Measurements from ENCODE around the gene GPS1.
A peak's percentile ranks its signal among the peaks of the same experiment; 100 is the strongest.

The GPS1 gene

GRCh38 chr17:82014971-82015310 is 36.8 kb upstream of the GPS1 start:
- no peak for DNase-seq

DNA sequence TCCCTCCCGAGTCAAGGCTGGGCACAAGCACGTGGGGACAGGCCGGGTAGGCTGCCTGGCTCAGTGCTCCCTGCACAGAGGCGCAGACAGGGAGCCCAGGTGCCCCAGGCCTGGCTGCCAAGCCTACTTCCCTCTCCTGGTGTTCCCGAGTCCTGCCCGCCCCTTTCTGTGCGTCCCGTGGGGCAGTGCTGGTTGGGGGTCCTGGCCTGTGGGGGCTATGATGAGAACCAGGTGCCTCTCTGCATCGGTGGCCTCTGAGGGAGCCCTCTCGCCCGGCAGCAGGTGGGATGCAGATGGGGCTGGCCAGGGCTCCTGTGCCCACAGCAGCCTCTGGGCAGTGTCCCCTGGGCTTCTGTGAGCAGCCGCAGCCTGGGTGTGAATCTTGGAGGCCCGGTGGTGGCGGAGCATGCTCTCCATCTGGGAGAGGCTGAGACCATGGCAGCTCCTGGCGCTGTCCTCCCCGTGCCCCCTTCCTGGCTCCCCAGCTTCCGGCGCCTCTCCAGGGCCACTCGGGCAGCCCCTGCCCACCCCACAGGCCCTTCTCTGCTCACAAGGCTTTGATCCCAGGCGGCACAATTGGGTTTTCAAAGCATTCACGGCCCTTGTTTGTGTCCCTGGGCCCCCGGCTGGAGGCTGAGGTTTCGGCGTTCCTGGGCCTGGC is 36.3 kb upstream of the GPS1 start:
- no peak for DNase-seq

- DNase-seq = no peak
These were observed 35.4 kb upstream of the GPS1 start for GRCh38 chr17:82016061-82016874.

GRCh38 chr17:82016875-82017459 is 34.7 kb upstream of the GPS1 start:
- DNase-seq = no peak

DNA sequence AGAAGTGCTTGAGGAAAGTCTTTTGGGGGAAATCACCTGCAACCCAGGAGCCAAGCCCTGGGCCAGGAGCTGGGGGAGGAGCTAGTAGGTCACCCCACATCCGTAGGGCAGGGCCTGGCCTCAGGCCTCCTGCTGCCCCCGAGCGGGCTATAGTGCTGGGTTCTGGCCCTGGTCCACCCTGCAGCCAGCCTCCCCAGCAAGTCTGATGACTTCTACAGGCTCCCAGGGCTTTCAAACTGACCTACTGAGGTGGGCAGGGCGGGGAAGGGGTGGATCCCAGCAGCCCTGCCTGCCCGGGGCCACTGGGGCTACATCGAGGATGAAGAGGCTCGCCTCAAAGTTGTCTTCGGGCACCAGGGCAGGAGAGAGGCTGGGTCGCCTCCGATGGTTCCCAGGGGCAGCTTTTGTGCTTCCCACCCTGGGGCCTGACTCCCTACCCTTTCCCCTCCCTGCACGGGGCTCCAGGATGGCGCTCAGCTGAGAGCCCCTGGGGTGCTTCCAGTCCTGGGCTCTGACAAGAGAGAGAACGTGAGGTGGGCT is 34.0 kb upstream of the GPS1 start:
- no peak for DNase-seq

DNA sequence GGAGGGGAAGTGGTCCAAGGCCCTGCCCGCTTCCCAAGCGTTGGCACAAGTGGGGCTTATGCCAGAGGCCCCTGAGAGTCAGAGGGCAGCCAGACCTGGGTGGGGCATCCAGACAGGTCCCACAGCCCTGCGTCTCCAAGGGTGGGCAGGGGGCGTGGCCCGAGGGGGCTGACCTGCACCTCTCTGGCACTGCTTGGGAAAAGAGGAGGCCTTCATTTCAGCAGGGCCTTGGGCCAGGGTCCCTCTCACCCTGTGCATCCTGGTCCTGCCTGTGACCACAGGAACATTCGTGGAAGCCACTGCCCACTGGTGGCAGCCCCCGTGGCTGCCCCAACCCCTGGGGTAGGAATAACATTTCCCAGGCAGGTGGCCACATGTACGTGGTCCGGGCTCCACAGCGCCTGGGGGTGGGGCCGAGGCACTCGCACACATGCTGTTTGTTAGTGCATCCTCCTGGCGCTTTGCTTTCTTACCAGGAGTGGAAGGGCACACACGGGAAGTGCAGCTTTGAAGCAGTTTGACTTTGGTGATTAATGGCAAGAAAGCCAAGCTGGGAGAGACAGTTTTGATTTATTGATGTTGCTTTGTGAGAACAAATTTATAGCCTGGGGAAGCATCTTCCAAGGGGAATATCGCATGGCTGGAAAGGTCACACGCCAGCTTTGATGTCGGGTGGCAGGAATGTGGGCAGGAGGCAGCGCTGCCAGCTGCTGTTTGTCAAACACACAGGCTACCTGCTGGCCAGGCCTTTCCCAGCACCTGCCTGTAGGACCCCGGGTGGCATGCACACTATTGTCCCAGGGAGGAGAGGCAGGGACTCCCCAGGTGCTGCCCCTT is 33.3 kb upstream of the GPS1 start:
- no peak for DNase-seq

DNA sequence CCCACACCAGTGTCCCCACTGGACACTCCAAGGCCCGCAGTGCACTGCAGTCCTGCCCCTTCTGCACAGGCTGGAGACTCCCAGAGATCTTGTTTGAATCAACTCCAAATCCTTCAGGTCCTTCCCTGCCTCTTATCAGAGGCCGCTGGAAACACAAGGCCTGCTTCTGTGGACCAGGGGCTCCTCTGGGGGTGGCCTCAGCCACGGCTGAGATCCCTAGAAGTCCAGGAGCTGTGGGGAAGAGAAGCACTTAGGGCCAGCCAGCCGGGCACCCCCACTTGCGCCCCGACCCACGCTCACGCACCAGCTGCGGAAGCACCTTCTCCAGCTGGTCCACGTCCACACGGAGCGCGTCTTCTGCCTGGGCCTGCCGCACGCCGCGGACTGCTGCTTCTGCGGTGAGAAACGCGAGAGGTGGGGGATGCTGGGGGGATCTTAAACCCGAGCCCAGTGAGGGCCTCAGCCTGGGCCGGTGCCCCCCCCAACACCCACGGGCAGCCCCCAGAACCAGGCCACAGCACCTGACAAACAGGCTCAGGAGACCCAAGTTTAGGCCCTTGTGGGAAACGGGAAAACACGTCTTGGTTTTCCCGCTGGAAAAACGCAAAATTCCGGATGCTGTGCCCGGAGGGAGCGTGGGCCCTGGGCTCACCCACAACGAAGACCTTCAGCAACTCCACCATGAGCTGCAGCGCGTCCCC is 32.6 kb upstream of the GPS1 start:
- no peak for DNase-seq

DNA sequence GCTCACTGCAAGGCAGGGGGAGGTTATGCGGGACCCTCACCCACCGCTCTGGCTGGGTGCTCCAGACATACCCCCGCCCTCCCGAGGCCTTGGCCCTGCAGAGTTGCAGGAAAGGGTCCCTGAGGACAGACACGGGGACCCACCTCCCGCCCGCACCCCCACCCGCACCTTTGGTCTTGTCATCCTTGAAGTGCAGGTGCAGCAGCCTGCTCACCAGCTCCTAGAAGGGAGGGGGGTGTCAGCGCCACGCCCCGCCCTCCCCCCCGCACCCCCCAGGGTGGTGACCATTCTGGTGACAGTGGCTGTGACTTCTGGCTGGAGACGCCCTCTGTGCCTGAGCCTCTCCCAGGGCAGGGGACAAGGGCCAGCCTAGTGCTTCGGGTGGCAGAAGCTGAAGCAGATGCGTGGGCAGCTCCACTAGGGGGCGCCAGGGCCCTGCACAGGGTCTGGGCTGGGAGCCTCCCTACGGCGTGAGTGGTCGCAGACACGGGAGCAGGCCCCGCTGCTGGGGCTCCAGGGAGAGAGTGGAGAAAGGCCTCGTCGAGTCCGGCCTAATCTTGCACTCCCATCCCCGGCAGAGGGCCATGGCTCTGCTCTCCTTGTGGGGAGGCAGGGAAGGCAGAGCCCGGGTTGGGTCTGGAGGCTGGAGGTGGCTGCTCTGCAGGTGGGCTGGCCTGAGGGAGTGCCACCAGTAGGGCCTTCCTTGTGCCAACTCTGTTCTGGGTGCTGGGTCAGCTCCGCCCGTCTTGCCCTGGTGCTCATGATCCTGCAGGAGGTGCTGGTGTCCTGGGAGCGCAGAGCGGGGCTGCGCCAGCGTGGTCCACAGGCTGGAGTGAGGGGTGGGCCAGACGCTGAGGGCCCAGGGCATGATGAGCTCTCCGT is 31.8 kb upstream of the GPS1 start:
- peak; percentile 90 for DNase-seq

DNA sequence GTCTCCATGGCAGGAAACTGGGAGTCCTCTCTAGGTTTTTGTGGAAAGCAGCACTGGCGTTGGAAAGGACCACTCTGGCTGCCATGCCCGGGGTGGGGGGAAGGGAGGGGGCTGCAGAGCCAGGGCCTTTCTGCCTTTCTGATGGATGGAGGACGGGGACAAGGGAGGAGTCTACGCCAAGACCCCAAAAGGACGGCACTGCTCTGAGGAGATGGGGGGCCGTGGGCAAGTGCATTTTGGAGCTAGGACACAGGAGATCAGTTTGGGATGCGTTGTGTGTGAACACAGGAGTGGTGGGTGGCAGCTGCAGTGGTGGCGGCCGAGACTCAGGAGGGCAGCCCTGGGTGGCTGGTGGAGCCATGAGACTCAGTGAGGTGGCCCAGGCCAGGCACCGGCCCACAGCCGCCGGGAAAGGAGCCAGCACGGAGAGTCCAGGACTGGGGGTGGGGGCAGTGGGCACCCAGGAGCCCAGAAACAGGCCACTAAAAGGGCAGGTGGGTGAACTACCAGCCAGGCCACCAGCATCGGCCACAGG is 31.1 kb upstream of the GPS1 start:
- DNase-seq = no peak

DNA sequence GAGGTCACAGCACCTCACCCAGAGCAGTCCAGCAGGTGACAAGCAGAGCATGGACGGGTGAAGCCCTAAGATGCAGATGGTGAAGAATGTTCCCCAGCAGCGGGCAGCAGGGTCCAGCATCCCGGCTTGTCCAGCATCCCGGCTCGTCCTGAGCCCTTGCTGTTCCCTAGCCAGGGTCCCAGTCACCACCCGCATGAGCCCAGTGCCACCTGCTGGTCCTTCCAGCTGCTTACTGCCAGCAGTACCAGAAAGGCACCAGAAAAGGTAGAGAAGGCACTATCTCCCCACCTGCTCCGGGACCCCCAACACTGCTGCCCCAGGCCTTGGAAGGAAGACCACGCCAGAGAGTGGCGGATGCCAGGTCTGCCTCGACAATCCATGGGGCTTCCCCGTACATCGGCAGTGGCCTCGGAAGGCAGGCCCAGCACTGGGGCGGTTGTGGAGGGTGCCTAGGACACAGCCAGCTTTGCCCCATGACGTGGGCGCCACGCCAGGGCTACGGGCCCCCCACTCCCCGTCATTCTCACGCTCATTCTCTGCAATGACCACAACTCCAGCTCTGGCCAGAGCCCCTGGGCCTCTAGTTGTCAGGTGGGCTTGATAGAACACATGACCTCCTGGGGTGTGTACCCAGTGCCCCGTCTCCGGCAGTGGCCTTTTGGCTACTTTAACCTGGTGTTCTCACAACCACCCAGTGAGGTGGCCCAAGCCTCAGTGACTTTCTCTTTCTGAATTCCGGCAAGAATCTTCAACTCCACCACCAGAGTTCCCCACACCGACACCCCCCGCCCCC is 30.4 kb upstream of the GPS1 start:
- peak; percentile 73 for DNase-seq

DNA sequence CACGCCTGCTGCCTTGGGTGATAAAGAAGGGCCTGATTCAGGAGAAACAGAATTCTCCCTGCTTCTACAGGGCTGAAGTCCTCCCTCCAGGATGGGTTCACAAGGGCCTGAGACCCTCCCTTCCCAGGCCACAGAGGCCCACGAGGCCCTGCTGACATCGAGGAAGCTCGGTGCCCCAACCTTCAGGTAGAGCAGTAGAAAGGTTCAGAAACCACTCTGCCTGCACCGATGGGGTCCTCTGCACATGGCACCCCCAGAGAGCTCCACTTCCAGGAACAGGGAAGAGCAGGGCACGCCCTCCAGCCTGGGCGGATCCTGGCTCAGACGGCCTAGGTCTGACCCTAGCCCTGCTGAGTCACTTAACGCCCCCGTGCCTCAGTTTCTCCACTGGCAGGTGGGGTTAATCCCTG is 29.8 kb upstream of the GPS1 start:
- peak; percentile 47 for DNase-seq

DNA sequence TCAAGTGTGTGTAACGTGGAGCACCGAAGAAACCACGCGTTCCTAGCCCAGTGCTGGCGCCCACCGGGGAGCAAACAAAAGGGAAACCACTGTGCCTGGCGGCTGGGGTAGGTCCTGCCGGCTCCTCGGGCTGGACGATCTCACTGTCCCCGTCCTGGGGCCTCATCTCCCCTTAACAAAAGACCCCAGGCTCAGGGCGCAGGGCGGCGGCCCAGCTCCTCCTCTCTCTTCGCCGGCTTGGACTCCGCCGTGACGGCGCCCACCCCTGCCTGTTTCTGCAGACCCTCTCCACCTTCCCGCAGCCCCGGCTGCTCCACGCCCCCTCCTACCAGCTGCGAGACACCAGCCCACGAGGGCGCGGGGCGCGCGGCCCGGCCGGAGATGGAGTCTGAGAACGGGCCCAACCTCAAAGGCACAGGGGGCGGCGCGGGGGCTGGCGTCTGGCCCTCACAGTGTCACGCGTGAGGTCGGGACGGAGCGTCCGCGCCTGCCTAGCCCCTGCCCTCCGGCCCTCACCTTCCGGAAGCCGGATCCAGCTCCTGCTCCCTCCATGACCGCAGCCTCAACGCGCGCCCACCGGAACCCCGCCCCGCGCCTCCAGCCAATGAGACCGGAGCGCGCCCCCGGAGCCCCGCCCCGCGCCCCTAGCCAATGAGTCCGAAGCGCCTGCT is 29.3 kb upstream of the GPS1 start, which contains the start of gene CENPX:
Gene CENPX (minus strand): TSS at position 569 of the 671 bp plus-strand sequence. CDS start 17 bp downstream, at position 552.
- no peak for DNase-seq

DNA sequence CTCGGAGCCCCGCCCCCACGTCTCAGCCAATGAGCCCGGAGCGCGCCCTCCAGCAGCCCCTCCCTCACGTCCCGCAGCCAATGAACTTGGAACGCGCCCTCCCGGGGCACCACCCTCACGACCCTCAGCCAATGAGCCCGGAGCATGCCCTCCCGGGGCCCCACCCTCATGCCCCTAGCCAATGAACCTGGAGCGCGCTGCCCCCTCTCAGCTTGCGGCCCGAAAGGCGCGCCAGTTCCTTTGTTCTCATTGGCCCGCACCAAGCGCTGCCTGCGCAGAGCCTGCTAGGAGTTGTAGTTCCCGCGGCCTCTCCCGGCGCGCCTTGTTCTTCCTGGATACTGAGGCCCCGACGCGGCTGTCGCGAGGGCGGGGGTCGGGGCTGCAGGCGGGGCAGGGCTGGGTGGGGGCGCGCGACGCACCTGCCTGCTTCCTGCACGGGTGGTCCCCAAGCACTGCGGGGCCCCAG is 28.7 kb upstream of the GPS1 start, which contains the start of gene LRRC45:
Gene LRRC45 (plus strand): TSS at position 325 of the 466 bp plus-strand sequence. CDS start 339 bp downstream, outside the sequence.
- DNase-seq = peak; percentile 100

- peak; percentile 55 for DNase-seq
These were observed 28.1 kb upstream of the GPS1 start for GRCh38 chr17:82023447-82024241.

GRCh38 chr17:82024859-82025258 is 26.8 kb upstream of the GPS1 start:
- DNase-seq = no peak

- no peak for DNase-seq
These were observed 26.1 kb upstream of the GPS1 start for GRCh38 chr17:82025401-82026107.

GRCh38 chr17:82028246-82028645 is 23.5 kb upstream of the GPS1 start:
- DNase-seq = no peak

DNA sequence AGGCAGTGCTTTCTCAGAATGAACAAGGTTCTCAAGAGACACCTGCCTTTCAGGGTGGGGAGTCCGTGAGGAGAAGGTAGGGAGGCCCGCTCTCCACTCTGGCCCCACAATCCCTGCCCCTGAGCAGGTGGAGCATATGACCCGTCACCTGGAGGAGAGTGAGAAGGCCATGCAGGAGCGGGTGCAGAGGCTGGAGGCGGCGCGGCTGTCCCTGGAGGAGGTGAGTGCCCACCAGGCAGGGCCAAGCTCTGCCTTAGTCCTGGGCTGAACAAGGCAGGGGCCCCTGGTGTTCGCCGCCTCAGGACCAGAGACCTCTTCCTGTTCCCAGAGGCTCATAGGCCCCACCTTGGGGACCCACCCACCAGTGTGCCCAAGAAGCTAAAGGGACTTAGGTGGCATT is 22.7 kb upstream of the GPS1 start:
- no peak for DNase-seq
